Coronary artery (tissue), 2 donors: ENCODE results near the gene TRAF4.
A peak's percentile ranks its signal among the peaks of the same experiment; 100 is the strongest.
"Not testable (repeated sequence)": the region's sequence is repeated elsewhere in the genome, so short reads cannot be mapped to it uniquely, and the experiment has no call there.

Experiments
- DNase-seq: peaks from one replicate; pipeline ENCODE4 v3.0.0-alpha.2; 2017; ENCODE audit warnings: low spot score
- H3K27ac ChIP-seq, 2 donors: fragments of 200-600 bp; sonication (generic); one replicate each; pipeline ENCODE4 v1.5.1; 2016 to 2019
- H3K4me3 ChIP-seq: fragments of 200-600 bp; sonication (generic); 2 replicates; pipeline ENCODE4 v1.5.1; 2016; ENCODE audit warnings: mild to moderate bottlenecking, moderate library complexity
- TF ChIP-seq, protein P1 (sequence below): fragments of 200-600 bp; sonication (generic); IDR thresholded peaks from one replicate; pipeline ENCODE4 v1.5.1; 2019; ENCODE audit warnings: antibody characterized with exemption

Gene TRAF4

DNA sequence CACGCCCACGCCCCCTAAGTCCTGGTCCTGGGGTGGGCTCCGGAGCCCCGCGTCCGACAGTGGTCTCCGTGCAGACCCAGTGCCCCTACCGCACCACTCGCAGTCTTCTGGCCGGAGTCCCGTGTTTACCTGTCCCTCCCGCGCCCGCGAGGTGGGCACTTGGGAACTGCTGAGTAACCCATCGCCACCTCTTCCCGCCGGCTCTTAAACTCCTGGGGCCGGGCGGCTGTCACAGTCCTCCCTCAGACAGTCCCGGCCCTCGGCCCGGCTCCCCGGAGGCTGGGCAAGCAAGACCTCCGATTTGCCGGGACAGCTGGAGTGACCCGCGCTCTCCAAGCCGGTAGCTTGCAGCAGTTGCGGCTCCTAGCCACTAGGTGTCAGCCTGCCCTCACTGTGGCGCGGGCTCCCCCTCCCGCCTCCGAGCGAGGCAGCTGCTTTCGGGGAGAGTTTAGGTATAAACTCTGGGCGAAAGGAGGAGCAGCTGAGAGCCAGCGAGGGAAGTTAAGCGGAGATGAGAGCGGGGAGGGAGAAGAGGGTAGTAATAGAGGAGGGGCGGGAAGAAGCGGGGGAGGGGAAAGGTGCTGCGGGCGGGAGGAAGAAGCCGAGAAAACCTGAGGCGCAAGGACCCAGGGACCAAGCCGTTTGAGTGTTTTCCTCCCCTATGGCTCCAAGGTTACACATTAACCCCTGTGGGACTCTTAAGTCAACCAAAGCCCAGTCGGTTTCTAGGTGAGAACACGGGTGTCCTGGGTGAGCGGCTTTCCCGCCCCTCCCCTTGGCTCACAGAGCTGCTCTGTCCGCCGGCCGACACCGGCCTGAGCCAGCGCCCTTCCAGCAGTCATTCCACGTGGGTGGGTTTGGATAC is 17.0 kb upstream of the TRAF4 start:
- TF ChIP-seq, protein P1, sequence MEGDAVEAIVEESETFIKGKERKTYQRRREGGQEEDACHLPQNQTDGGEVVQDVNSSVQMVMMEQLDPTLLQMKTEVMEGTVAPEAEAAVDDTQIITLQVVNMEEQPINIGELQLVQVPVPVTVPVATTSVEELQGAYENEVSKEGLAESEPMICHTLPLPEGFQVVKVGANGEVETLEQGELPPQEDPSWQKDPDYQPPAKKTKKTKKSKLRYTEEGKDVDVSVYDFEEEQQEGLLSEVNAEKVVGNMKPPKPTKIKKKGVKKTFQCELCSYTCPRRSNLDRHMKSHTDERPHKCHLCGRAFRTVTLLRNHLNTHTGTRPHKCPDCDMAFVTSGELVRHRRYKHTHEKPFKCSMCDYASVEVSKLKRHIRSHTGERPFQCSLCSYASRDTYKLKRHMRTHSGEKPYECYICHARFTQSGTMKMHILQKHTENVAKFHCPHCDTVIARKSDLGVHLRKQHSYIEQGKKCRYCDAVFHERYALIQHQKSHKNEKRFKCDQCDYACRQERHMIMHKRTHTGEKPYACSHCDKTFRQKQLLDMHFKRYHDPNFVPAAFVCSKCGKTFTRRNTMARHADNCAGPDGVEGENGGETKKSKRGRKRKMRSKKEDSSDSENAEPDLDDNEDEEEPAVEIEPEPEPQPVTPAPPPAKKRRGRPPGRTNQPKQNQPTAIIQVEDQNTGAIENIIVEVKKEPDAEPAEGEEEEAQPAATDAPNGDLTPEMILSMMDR = peak; percentile 99
- Histone ChIP-seq H3K27ac (peak overlapping the region; percentile 21 to 99), H3K4me3 (peak overlapping the region; percentile 87)
- peak; percentile 97 for DNase-seq

DNA sequence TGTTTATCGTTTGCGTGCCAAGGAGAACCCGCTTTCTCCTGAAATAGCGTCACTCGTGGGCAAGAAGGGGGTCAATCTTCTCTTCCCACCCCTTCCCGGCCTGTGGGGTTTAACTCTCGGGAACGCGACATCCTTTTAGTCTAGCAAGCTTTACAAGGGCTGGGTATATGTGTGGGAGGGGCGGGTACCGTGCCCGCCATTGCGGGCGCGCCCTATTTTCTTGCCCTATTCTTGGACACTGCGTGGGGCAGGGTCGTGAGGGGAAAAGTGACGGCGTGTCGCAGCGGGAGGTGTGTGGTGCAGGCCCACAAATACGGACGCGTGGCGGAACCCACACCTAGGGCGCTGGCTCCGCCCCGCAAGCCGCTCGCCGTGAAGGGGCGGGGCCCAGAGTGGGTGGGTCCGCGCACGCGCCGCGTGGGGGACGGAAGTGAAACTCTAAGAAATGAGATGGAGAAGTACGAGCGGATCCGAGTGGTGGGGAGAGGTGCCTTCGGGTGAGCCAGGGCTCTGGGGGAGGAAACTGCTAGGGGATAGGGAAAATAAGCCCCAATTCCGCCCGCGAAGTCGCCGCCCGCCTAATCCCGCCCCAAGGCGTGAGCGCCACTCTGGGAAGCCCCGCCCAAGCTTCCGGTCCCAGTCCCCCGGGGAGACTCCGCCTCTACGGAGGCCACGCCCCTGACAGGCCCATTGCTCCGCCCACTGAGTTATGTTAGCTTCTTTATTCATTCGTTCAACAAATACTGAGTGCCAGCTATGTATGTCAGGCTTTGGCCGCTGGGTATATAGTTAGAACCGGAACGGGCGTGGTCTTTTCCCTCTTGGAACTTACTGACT is 15.2 kb upstream of the TRAF4 start, which contains the start of gene NEK8:
Gene NEK8, plus strand, starts transcription at position 425 of the 837 bp plus-strand sequence. Its CDS starts 26 bp downstream, at position 451.
- Histone ChIP-seq H3K27ac (peak within 1 kb of the TSS; percentile 92 to 99), H3K4me3 (peak within 1 kb of the TSS; percentile 87)
- TF ChIP-seq, protein P1 = no peak
- DNase-seq = peak; percentile 97

DNA sequence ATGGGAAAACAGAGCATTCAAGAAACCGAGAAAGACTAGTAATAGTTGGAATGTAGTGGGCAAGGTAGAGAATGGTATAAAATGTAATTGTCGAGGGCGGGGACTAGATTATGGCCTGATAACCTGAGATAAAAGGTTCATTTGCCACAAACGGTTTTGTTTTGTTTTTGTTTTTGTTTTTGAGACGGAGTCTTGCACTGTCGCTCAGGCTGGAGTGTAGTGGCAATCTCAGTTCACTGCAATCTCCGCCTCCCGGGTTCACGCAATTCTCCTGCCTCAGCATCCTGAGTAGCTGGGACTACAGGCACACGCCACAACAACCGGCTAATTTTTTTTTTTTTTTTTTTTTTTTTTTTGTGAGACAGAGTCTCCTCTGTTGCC is 13.9 kb upstream of the TRAF4 start:
- DNase-seq = no peak
- no peak overlapping the region for H3K4me3 ChIP-seq

DNA sequence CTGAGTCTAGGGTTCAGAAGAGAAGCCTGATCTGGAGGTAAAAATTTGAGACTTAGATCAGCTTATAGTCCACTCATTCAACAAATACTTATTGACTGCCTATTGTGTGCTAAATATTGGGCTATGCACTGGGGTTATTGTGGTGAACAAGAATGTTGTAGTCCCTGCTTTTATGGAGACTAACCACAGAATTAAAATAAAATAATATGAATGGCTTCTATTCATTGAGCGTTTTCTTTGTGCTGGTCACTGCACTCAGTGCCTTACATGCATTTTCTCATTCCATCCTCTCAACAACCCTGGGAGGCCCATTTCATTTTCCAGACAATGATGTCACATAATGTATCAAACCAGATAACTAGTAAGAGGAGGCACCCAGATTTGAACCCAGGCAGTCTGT is 10.5 kb upstream of the TRAF4 start:
- Histone ChIP-seq H3K4me3 (no peak overlapping the region), H3K27ac (no peak overlapping the region)
- TF ChIP-seq, protein P1 = no peak
- DNase-seq = no peak

More for the DNA sequence above, 13.9 kb upstream of the TRAF4 start:
- no peak overlapping the region for H3K27ac ChIP-seq
- TF ChIP-seq, protein P1 = no peak

DNA sequence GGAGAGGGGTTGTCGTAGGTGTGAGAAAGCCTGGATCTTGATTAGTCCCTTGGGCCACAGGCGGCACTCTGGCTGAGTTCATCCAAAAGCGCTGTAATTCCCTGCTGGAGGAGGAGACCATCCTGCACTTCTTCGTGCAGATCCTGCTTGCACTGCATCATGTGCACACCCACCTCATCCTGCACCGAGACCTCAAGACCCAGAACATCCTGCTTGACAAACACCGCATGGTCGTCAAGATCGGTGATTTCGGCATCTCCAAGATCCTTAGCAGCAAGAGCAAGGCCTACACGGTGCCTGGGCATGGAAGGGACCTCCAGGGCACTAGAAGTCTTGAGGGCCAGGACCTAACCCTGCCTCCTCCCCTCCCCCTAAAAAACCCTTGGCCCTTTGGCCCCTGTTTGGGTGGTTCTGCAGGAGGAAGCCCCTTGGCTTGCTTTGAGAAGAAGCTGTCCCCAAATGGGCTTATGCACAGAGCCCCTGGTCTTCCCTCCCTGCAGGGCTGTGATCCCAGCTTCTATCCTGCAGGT is 9.0 kb upstream of the TRAF4 start:
- TF ChIP-seq, protein P1 = no peak
- no peak for DNase-seq
- Histone ChIP-seq H3K4me3 (no peak overlapping the region), H3K27ac (no peak overlapping the region)

DNA sequence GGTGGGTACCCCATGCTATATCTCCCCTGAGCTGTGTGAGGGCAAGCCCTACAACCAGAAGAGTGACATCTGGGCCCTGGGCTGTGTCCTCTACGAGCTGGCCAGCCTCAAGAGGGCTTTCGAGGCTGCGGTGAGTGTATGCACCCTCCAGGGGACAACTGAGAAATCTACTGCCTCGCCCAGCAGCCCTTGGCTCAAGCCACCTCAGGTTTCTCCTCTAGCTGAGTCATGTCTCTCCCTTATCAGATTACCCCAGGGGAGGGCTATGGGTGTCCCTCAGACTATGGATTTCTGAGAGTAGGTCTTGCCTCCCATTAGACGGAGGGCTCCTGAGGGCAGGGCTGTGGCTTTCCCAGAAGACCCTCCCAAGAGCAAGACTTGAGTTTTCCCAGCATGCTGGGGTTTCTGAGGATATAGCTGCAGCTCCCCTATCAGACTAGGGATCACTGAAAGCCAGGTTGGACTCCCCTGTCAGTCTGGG is 8.5 kb upstream of the TRAF4 start:
- TF ChIP-seq, protein P1 = no peak
- H3K27ac ChIP-seq = no peak overlapping the region
- DNase-seq = no peak
- no peak overlapping the region for H3K4me3 ChIP-seq

DNA sequence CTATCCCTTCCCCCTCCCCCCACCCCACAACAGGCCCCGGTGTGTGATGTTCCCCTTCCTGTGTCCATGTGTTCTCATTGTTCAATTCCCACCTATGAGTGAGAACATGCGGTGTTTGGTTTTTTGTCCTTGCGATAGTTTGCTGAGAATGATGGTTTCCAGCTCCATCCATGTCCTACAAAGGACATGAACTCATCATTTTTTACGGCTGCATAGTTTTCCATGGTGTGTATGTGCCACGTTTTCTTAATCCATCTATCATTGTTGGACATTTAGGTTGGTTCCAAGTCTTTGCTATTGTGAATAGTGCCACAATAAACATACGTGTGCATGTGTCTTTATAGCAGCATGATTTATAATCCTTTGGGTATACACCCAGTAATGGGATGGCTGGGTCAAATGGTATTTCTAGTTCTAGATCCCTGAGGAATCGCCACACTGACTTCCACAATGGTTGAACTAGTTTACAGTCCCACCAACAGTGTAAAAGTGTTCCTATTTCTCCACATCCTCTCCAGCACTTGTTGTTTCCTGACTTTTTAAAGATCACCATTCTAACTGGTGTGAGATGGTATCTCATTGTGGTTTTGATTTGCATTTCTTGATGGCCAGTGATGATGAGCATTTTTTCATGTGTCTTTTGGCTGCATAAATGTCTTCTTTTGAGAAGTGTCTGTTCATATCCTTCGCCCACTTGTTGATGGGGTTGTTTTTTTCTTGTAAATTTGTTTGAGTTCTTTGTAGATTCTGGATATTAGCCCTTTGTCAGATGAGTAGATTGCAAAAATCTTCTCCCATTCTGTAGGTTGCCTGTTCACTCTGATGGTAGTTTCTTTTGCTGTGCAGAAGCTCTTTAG is 7.7 kb upstream of the TRAF4 start:
- not testable (repeated sequence) for DNase-seq, H3K27ac ChIP-seq, H3K4me3 ChIP-seq
